Endothelial cell of umbilical vein (primary cell): ENCODE data around the gene TSPAN9. TPM values are rescaled to one million over a fixed set of nuclear protein-coding genes. Genes with fewer than 3 reads are reported as not detected.

Source experiments
- BruUV-seq: library from RNA; stranded (reverse); fragments of 400-500 nt; replicated peaks from 2 replicates; lab custom pipeline; 2021; lab: Mats Ljungman, UMichigan
- CTCF ChIA-PET: fragments of 300-600, 350-600 bp; sonication (Branson Sonifier 250); formaldehyde crosslinking; loops from one replicate; lab custom pipeline; 2021; ENCODE audit warnings: antibody characterized with exemption, inconsistent platforms; lab: Charles Lee
- POLR2A ChIA-PET: fragments of 300-600, 350-600 bp; sonication (Branson Sonifier 250); formaldehyde crosslinking; loops from one replicate; lab custom pipeline; 2021; ENCODE audit warnings: antibody characterized with exemption, inconsistent platforms; lab: Charles Lee
- DNase-seq: peaks from one replicate; pipeline ENCODE4 v3.0.0-alpha.2; 2011; ENCODE audit warnings: low read depth, low spot score
- FAIRE-seq: peaks from 2 replicates; lab custom pipeline; 2011; peaks lifted over from hg19 to GRCh38; lab: Jason Lieb, UNC
- H2AFZ ChIP-seq: 2 replicates; pipeline ENCODE4 v1.6.0; 2012; ENCODE audit warnings: low read depth, low read length, control low read depth, inconsistent platforms
- H3K27ac ChIP-seq: 2 replicates; pipeline ENCODE4 v1.5.1; 2011; ENCODE audit warnings: low read depth, mild to moderate bottlenecking, control low read depth, low read length, moderate library complexity; ENCODE audit not compliant: insufficient read depth
- H3K27me3 ChIP-seq, 2 experiments: 2 replicates each; pipeline versions ENCODE4 v1.6.0 to v1.6.1; 2011; ENCODE audit warnings: low read length in 2 of 2, mixed read lengths in 1 of 2; ENCODE audit not compliant: control insufficient read depth in 2 of 2, insufficient read depth in 2 of 2
- H3K36me3 ChIP-seq, 2 experiments: 2 replicates in 1 of 2; 3 replicates in 1 of 2; pipeline ENCODE4 v1.5.1; 2011; ENCODE audit warnings: low read length in 2 of 2, mild to moderate bottlenecking in 1 of 2, moderate library complexity in 1 of 2; ENCODE audit not compliant: control insufficient read depth in 2 of 2, insufficient read depth in 2 of 2; ENCODE audit errors: extremely low read depth in 1 of 2
- H3K4me1 ChIP-seq: 3 replicates; pipeline ENCODE4 v1.5.1; 2011; ENCODE audit warnings: mild to moderate bottlenecking, low read length; ENCODE audit not compliant: control insufficient read depth, insufficient read depth; ENCODE audit errors: extremely low read depth
- H3K4me2 ChIP-seq: 2 replicates; pipeline ENCODE4 v1.6.1; 2011; ENCODE audit warnings: low read length, control low read depth, mixed read lengths; ENCODE audit not compliant: insufficient read depth
- H3K4me3 ChIP-seq, 3 experiments: fragments of 200-600 bp in 1 of 3; sonication (generic), shearing (Covaris generic) in 1 of 3; replicated peaks in 1 of 3; 2 replicates each; pipeline ENCODE4 v1.5.1; 2011 to 2016; ENCODE audit warnings: control low read depth in 3 of 3, low read length in 3 of 3, mild to moderate bottlenecking in 2 of 3, inconsistent platforms in 1 of 3, low read depth in 1 of 3, moderate library complexity in 1 of 3; ENCODE audit not compliant: insufficient read depth in 1 of 3
- H3K79me2 ChIP-seq: 2 replicates; pipeline ENCODE4 v1.6.0; 2012; ENCODE audit warnings: low read length, inconsistent platforms; ENCODE audit not compliant: control insufficient read depth, insufficient read depth
- H3K9ac ChIP-seq: replicated peaks from 2 replicates; pipeline ENCODE3; 2011; ENCODE audit warnings: low read length, control low read depth; ENCODE audit not compliant: insufficient read depth; ENCODE audit errors: extremely low read depth
- H3K9me1 ChIP-seq: replicated peaks from 3 replicates; pipeline ENCODE4 v1.6.0; 2011; ENCODE audit warnings: mild to moderate bottlenecking, low read length; ENCODE audit not compliant: control insufficient read depth, insufficient read depth; ENCODE audit errors: extremely low read depth
- H3K9me3 ChIP-seq: replicated peaks from 2 replicates; pipeline ENCODE4 v1.5.1; 2012; ENCODE audit warnings: low read length, inconsistent platforms; ENCODE audit not compliant: control insufficient read depth, insufficient read depth
- H4K20me1 ChIP-seq: replicated peaks from 2 replicates; pipeline ENCODE3; 2011; ENCODE audit warnings: mild to moderate bottlenecking, low read length; ENCODE audit not compliant: control insufficient read depth, insufficient read depth; ENCODE audit errors: extremely low read depth
- EZH2 ChIP-seq: IDR thresholded peaks from 2 replicates; pipeline ENCODE4 v1.6.1; 2012; ENCODE audit warnings: borderline replicate concordance, low read depth, mild to moderate bottlenecking, moderate library complexity, low read length, inconsistent platforms; ENCODE audit not compliant: severe bottlenecking
- FOS ChIP-seq: IDR thresholded peaks from 2 replicates; pipeline ENCODE4 v1.6.1; 2011; ENCODE audit warnings: mild to moderate bottlenecking, low read length, moderate library complexity, borderline replicate concordance; ENCODE audit not compliant: insufficient read depth
- GATA2 ChIP-seq: IDR thresholded peaks from 2 replicates; pipeline ENCODE4 v1.7.0; 2011; ENCODE audit warnings: low read depth, mild to moderate bottlenecking, moderate library complexity, mixed read lengths, low read length; ENCODE audit not compliant: insufficient read length, insufficient read depth
- JUN ChIP-seq: IDR thresholded peaks from 2 replicates; pipeline ENCODE4 v1.6.1; 2011; ENCODE audit warnings: borderline replicate concordance, low read depth; ENCODE audit not compliant: insufficient read length, insufficient read depth
- MYC ChIP-seq: IDR thresholded peaks from one replicate; pipeline ENCODE4 v1.6.1; 2011; ENCODE audit warnings: mild to moderate bottlenecking, low read depth, low read length
- POLR2A ChIP-seq: IDR thresholded peaks from 2 replicates; pipeline ENCODE4 v1.6.1; 2012; ENCODE audit warnings: low read depth, mild to moderate bottlenecking, control low read depth, low read length
- POLR2AphosphoS5 ChIP-seq: IDR thresholded peaks from 2 replicates; pipeline ENCODE4 v1.6.1; 2012; ENCODE audit warnings: low read depth, mild to moderate bottlenecking, control low read depth, low read length, moderate library complexity; ENCODE audit not compliant: insufficient read depth
- dilution Hi-C: fragments of 300-500 bp; cut with MboI; formaldehyde crosslinking; loops from one replicate; pipeline ENCODE4 v1.15.0; 2019; ENCODE audit warnings: low sequenced_read_pairs; ENCODE audit not compliant: extremely low pct_ligation_motif_present
- intact Hi-C: fragments of 100-400 bp; cut with micrococcal nuclease; formaldehyde crosslinking; loops from one replicate; pipeline ENCODE4 v1.10.0; 2022
- polyA plus RNA-seq, 4 experiments: library from polyadenylated mRNA; depleted of rRNA in 3 of 4; stranded (reverse) in 3 of 4; unstranded in 1 of 4; fragments of >200 nt; gene quantifications; 2 replicates each; pipeline versions ENCODE4 v1.2.1 to v1.2.3, GENCODE V29; 2011 to 2012; ENCODE audit warnings: missing spikeins in 1 of 4
- total RNA-seq: library from RNA; stranded (reverse); gene quantifications from 2 replicates; pipeline ENCODE4 v1.2.3, GENCODE V29; 2021
- TF ChIP-seq, protein P1 (sequence below), 2 donors: IDR thresholded peaks; 1 replicate in 1 of 2; 2 replicates in 1 of 2; pipeline ENCODE4 v1.5.1; 2011; ENCODE audit warnings: low read length in 2 of 2, mild to moderate bottlenecking in 2 of 2, moderate library complexity in 2 of 2, control low read depth in 1 of 2, inconsistent platforms in 1 of 2, low read depth in 1 of 2; ENCODE audit not compliant: insufficient read depth in 1 of 2; ENCODE audit errors: extremely low read depth in 1 of 2
- TF ChIP-seq, protein P2 (sequence below): IDR thresholded peaks from 2 replicates; pipeline ENCODE4 v1.6.1; 2011; ENCODE audit not compliant: insufficient read depth, insufficient read length

Gene TSPAN9
- total and polyA plus RNA-seq, 2 donors (not counting 3 experiments of a cell fraction or from before 2014, with no cell fraction given): 43.3 to 66.8 TPM

DNA sequence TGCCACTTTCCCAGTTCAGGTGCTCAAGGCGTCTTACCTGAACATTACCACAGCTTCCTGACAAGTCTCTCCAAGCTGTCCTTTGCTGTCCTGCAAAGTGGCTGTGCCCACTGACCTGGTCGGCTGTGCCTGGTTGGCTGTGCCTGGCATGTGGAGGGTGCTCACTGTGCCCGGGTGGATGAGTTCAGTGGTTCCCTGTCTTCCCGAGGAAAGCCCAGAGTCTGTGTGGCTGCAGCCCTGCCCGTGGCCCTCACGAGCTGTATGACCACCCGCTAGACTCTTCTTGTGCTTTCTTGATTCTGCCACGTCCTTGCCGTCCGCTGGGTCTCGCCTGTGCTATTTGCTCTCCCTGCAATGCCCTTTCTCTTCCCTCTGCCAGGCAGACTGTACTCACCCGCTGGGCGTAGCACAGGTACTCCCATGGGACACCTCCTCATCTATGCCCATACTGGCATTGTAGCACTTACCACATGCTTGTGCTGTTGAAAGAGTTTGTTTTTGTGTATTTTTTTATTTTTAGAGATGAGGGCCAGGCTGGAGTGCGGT, 95.9 kb downstream of the TSPAN9 start:
- ChIA-PET CTCF (no interaction called here), POLR2A (no interaction called here)
- H3K4me3 ChIP-seq: no peak overlapping the region
- H3K9me1 ChIP-seq: no peaks in the 10 kb centered on the region
- TF ChIP-seq, protein P1, sequence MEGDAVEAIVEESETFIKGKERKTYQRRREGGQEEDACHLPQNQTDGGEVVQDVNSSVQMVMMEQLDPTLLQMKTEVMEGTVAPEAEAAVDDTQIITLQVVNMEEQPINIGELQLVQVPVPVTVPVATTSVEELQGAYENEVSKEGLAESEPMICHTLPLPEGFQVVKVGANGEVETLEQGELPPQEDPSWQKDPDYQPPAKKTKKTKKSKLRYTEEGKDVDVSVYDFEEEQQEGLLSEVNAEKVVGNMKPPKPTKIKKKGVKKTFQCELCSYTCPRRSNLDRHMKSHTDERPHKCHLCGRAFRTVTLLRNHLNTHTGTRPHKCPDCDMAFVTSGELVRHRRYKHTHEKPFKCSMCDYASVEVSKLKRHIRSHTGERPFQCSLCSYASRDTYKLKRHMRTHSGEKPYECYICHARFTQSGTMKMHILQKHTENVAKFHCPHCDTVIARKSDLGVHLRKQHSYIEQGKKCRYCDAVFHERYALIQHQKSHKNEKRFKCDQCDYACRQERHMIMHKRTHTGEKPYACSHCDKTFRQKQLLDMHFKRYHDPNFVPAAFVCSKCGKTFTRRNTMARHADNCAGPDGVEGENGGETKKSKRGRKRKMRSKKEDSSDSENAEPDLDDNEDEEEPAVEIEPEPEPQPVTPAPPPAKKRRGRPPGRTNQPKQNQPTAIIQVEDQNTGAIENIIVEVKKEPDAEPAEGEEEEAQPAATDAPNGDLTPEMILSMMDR (IDR thresholded peaks at IDR 0.05; ENCODE audit: extremely low read depth in 1 of 2, insufficient read depth in 1 of 2, low read depth in 1 of 2, low read length in 2 of 2): no peak
- no peak for TF ChIP-seq JUN
- no peak for FAIRE-seq
- H3K9ac ChIP-seq: no peak overlapping the region
- no peaks in the 10 kb centered on the region for H3K27me3 ChIP-seq
- no peaks in the 10 kb centered on the region for H3K4me1 ChIP-seq
- H3K4me2 ChIP-seq: no peak overlapping the region
- no peaks in the 10 kb centered on the region for H3K36me3 ChIP-seq
- H2AFZ ChIP-seq: no peak overlapping the region
- H3K9me3 ChIP-seq: no peaks in the 10 kb centered on the region
- dilution Hi-C loops: no loop called here
- H3K79me2 ChIP-seq: no peaks in the 10 kb centered on the region
- H3K27ac ChIP-seq: no peak overlapping the region
- no TSS peak for BruUV-seq
- DNase-seq: no peak
- intact Hi-C loops: no loop called here
- H4K20me1 ChIP-seq: no peaks in the 10 kb centered on the region

DNA sequence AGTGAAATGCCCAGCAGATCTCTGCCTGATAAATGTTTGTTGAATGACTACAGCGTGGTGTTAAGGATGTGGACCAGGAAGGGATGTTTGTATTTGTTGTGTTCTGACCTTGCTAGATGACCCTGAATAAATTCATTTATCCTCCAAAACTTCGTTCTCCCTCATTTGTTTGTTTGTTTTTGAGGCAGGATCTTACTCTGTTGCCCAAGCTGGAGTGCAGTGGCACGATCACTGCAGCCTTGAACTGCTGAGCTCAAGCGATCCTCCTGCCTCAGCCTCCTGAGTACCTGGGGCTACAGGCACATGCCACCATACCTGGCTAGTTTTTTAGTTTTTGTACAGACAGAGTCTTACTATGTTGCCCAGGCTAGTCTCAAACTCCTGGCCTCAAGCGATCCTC, 96.7 kb downstream of the TSPAN9 start:
- ChIA-PET POLR2A (no interaction called here), CTCF (interaction anchor here (1.3 kb wide), 1 partner anchor 21 kb away, joined by 5 read pairs; no protein-coding TSS in a partner anchor)
- Histone ChIP-seq H3K4me2 (no peak overlapping the region), H3K27me3 (no peaks in the 10 kb centered on the region), H3K9ac (no peak overlapping the region), H3K4me3 (no peak overlapping the region), H3K79me2 (no peaks in the 10 kb centered on the region), H3K36me3 (no peaks in the 10 kb centered on the region), H3K9me3 (no peaks in the 10 kb centered on the region), H3K27ac (no peak overlapping the region), H2AFZ (no peak overlapping the region), H3K9me1 (no peaks in the 10 kb centered on the region), H4K20me1 (no peaks in the 10 kb centered on the region), H3K4me1 (no peaks in the 10 kb centered on the region)
- dilution Hi-C loops: no loop called here
- TF ChIP-seq POLR2A (no peak), FOS (no peak), MYC (no peak), EZH2 (no peak), JUN (no peak), GATA2 (no peak), POLR2AphosphoS5 (no peak)
- TF ChIP-seq, protein P2, sequence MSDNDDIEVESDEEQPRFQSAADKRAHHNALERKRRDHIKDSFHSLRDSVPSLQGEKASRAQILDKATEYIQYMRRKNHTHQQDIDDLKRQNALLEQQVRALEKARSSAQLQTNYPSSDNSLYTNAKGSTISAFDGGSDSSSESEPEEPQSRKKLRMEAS: no peak
- TF ChIP-seq, protein P1 (IDR thresholded peaks at IDR 0.05; ENCODE audit: extremely low read depth in 1 of 2, insufficient read depth in 1 of 2, low read depth in 1 of 2, low read length in 2 of 2): no peak
- intact Hi-C loops: no loop called here
- no TSS peak for BruUV-seq
- no peak for DNase-seq
- FAIRE-seq: no peak
